NCI-H2196 (cell line): ENCODE measurements around the gene ASIC4.

Experiments
- DNase-seq: peaks from one replicate; lab custom pipeline; 2025; ENCODE audit not compliant: unreplicated experiment; lab: John Stamatoyannopoulos, UW

The ASIC4 gene

GRCh38 chr2:219496825-219497494 lies 17.3 kb upstream of the ASIC4 start:
- no peak for DNase-seq

DNA sequence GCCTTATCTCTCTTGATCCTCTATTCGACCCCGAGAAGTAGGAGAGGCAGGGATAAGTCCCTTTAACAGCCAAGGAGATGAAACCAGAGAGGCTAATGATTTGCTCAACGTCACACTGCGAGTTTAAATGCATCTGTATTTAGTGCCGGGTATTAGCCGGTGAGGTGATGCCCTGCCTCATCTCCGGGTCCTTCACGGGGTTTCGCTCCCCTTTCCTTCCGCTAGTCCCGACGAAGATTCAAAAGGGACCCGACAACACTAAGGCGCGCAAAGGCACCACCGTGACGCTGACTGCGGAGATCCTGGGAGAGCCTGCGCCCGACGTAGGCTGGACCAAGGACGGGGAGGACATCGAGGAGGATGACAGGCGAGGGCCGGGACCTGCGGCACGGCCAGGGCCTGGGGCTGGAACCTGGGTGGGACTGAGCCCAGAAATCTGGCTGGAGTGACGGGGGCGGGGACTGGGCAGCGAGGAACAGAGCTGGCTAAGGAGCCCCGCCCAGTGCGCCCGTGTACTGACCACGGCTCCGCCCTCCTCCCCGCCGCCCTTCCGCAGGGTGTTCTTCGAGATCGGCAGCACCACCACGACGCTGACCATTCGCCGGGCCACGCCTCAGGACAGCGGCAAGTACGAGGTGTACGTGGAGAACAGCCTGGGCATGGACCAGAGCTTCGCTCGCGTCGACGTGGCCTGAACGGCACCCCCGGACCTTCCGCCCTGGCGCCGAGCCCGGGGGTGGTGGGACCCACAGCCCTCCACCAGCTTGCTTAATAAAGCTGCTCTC lies 16.6 kb upstream of the ASIC4 start:
- DNase-seq: peak; percentile 75

DNA sequence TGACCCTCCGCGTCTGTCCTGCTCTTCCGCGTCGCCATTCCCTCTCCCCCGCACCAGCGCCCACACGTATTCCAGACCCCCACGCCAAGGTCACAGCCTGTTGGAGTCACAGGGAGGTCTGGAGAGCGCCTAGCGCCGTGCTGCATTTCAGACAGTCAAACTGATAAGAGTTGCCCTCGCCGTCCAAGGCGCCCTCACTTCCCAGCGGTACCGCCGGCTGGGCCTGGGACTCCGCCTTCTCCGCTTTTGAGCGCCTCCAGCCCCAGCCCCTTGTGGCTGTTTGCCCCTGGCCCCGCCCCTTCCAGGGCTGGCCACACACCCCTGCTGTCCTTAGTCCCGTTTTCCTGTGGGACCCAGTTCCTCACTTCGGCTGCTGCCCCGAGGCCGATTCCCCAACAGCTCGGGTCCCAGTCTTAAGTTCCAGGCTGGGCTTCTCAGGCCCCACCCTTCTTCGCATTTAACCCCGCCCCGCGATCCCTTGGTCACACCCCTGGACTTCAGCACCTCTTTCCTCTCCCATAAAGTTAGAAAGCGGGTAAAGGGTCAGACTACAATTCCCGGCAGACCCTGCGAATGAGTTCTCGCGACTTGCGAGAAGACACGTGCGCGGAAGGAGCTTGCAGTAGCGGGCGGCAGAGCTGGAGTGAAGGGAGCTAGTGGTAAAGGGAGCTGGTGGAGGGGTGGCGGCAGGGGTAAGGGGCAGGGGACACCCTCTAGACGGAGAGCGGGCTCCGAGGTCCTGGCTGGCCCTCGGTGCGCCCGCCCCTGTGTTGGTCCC lies 15.8 kb upstream of the ASIC4 start, which contains the start of gene GMPPA:
TSS of gene GMPPA (plus strand) at position 612 of the 778 bp plus-strand sequence. CDS start 1,085 bp downstream, outside the sequence.
- peak; percentile 97 for DNase-seq

GRCh38 chr2:219499058-219499307 lies 15.3 kb upstream of the ASIC4 start:
- DNase-seq: no peak

DNA sequence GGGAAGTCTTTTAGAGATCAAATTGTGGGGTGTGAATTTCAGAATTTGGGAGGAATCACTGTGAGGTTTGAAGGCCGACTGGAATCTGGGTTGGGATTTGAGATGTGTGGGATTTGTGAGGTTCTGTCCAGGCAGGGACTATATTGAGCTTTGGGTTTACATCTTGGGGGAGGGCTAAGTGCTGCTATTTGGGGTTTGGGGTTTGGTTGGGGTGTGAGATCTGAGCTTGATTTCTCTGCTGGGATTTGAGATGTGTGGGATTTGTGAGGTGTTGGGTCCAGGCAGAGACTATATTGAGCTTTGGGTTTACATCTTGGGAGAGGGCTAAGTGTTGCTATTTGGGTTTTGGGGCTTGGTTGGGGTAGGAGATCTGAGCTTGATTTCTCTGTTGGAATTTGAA lies 14.7 kb upstream of the ASIC4 start:
- DNase-seq: no peak

DNA sequence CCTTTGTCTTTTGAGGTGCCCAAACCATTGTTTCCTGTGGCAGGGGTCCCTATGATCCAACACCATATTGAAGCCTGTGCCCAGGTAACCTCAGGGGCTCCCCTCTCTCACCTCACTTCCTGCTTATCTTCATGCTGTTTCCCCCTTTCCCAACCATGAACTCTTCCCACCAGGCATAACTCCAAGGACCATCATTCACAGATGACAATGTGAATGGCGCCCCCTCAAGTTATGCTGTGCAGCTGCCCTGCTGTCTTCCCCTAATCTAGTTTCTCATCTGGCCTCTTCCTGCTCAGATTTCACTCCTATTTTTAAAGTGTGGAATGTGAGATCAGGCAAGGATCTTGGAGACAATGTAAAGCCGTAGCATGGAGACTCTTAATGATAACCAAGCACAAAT lies 14.1 kb upstream of the ASIC4 start:
- DNase-seq: no peak

DNA sequence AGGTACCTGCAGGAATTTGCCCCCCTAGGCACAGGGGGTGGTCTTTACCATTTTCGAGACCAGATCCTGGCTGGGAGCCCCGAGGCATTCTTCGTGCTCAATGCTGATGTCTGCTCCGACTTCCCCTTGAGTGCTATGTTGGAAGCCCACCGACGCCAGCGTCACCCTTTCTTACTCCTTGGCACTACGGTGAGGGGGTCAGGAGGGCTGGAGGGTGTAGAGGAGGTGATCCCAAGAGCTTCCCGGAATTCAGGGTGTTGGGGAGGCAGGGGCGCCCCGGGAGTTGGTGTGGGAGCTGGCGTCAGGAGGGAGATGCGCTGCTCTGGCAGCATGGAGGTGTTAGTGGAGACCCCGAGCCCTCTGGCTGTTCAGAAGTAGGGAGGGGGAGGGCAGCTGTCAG lies 12.4 kb upstream of the ASIC4 start:
- DNase-seq: no peak

DNA sequence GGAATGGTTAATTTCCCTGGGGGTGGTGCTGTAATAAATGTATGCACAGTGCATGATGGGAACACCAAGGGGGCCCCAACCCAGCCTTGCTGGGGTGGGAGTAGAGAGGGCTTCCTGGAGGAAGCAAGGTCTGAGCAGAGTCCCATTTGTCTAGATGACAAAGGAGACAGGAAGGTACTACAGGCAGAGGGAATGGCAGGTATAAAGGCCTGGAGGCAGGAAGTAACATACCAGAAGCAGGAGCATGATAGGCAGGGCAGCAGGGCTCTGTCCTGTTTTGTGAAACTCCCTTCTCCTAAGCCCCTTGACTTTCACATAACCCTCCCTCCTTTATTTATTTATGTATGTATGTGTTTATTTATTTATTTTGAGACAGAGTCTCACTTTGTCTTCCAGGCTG lies 11.7 kb upstream of the ASIC4 start:
- DNase-seq: no peak

DNA sequence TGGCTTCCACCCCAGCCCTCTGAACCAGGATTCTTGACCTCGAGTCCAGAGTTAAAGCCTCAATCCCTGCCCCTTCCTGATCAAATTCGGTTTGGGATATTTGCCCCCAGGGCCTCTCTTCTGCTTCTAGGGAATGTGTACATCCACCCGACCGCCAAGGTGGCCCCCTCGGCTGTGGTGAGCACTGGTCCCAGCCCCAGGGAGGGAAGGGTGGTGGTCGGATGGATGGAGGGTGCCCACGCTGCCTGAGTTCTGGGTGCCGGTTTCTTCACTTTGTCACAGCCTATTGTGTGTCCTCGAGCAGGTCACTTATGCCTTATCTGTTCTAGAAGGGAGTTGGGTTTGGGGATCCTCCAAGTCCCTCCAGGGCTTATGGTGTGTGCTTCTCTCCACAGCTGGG lies 8.7 kb upstream of the ASIC4 start:
- DNase-seq: no peak

DNA sequence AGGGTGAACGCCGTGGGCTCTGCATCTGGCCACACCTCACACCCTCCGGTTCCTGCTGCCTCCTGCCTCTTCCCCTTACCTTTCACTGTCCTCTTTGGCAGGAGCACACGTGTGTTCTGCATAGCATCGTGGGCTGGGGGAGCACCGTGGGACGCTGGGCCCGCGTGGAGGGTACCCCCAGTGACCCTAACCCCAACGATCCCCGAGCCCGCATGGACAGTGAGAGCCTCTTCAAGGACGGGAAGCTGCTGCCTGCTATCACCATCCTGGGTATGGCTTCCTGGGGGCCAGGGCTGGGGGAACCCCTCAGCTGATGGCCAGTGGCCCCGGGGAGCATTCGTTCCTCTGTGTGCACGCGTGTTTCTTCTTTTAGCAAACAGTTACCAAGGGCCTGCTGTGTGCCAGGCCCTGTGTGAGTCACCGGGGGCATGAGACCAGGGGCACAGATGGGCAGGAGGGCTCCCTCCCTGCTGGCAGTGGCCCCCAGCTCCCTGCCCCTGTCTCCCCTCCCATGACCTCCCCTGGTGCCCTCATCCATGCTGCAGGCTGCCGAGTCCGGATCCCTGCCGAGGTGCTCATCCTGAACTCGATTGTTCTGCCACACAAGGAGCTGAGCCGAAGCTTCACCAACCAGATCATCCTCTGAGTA lies 8.0 kb upstream of the ASIC4 start:
- no peak for DNase-seq

DNA sequence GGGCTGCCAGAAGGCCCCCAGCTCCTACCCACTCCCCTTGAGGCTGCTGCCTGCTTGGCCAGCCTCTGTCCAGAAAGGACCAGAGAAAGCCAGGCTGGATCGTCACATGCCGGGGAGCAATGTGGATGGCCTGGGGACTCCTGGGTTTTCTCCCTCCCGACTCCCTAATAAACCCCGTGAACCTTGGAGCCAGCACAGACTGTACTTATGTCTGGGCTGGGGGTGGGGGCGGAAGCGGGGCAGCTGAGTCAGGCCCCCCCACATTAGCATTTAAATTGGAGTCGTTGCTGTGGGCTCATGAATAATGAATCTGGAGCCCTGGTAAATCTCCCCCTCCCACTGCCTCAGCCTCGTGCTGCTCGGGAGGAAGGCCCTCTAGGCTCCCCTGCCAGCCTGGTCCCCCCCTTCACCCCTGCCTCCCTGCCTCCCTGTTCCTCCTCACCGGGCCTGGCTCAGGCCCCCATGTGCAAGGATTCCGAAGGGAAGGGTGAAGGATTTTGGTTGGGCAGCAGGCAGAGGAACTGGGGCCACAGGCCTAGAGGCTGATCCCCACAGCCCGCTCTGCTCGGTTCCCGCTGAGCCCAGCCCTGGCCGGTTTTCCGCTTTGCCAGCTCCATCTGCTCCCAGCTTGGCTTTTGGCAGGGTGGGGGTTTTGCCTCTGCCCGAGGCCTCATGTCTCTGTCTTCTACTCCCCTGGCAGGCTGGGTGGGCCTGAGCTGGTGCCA lies 7.3 kb upstream of the ASIC4 start:
- no peak for DNase-seq

DNA sequence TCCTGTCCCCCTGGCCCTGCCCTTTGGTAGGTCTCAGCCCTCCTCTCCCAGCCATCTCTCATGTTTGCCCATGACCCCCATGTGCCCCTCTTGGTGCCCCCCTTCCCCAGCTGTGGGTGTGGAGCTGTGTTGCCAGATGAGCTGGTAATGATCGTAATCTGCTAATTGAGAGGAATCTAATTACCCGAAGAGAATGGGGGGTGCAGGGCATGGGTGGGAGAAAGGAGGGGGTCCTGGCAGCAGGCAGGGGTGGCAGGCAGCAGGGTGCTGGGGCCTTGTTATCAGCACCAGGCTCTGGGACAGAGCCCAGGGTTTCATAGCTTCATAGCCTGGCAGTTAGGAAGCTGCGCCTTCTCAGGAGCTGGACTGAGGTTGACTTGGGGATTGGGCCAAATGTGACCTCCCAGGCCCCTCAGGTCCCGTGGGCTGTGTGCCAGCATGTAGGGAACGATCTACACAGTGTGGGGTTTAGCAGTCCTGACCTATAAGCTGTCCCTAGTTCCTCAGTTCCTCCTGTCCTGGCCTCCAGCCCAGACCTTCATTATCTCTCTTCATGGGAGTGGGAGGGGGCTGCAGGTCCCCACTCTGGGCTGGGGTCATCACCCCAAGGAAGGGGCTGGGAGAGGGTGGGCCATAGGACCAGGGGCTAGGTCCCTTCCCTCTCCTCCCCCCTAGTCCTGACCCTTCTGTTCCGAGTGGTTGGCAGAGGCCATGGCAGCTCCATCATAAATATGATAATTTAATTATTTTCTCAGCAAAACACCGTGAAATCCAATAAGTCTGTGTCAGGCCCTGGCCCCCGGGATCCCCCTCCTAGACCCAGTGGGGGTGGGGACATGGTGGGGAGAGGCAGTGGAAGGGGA lies 6.5 kb upstream of the ASIC4 start:
- no peak for DNase-seq

DNA sequence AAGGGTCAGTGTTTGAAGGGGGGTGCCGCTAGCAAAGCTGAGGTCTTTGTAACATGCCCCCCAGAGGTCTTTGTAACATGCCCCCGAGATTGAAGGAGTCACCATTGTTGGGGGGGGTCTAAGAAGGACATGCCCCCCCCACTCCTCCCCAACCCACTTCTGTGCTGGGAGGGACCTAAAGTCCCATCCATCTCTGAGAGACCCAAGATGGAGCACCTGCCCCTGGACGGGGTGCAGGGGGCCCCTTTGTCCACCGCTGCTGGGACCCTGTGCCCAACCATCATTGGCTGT lies 5.9 kb upstream of the ASIC4 start:
- DNase-seq: no peak

- DNase-seq: no peak
Observed at GRCh38 chr2:219508971-219509779, 5.1 kb upstream of the ASIC4 start.

GRCh38 chr2:219509780-219510511 lies 4.3 kb upstream of the ASIC4 start:
- DNase-seq: peak; percentile 59

DNA sequence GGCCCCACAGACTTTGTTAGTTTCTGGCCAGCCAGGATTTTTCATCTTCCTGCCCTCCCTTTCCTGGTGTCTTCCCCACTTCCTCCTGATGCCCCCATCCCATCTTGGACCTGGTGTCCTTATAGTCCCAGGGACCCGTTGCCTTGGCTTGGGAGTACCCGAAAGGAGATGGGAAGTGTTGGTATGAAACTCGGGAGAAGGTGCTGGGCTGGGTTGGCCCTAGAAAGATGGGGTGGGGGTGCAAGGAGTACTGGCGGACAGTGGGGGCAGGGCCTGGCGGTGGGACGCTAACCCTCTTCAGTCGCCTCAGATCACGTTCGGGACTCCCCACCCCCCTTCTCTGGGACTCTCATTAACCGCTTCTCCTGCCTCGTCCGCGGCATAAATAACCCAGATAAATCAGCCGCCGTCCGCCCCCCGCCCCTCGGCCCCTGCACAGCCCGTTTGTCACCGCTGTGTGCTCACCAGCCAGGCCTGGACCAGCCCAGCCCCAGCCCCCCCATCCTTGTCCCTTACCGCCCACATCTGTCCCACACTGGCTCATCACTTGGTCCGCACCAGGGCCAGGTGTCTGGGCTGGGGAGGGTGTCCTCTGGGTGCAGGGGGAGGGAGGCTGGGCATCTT lies 3.7 kb upstream of the ASIC4 start:
- DNase-seq: no peak

DNA sequence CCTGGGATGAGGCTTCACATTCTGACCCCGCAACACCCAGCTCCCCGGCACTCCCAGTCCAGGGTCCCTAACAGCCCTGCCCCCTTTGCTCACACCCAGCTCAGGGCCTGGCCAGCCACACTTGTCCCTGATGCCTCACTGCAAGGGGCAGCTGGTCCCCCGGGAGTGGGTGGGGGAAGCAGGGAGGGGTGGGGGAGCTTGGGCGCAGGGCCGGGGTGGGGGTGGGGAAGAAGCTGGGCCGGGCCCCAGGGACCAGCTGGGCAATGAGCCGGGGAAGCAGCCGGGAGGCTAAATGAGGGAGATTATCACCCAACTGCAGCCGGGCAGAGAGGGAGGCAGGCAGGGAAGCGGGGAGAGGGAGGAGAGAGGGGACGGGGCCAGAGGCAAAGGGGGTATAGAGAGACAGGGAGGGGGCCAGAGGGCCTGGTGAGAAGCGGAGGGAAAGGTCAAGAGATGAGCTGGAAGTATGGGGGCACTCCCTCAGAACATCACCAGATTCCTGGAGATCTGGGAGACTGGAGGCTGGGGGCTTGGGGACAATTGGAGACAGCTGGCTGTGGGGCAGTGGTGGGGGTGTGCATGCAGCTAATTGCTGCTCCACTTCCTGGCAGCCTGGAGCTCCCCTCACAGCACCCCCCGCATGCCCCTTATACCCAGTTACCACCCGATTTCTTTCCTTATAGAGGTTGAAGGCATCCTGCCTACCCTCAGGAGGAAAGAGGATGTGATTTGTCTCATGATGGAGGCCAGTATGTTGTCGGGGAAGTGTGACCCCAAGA lies 2.5 kb upstream of the ASIC4 start:
- DNase-seq: no peak
